ENCODE measurements around the gene ZNF597.

DNA sequence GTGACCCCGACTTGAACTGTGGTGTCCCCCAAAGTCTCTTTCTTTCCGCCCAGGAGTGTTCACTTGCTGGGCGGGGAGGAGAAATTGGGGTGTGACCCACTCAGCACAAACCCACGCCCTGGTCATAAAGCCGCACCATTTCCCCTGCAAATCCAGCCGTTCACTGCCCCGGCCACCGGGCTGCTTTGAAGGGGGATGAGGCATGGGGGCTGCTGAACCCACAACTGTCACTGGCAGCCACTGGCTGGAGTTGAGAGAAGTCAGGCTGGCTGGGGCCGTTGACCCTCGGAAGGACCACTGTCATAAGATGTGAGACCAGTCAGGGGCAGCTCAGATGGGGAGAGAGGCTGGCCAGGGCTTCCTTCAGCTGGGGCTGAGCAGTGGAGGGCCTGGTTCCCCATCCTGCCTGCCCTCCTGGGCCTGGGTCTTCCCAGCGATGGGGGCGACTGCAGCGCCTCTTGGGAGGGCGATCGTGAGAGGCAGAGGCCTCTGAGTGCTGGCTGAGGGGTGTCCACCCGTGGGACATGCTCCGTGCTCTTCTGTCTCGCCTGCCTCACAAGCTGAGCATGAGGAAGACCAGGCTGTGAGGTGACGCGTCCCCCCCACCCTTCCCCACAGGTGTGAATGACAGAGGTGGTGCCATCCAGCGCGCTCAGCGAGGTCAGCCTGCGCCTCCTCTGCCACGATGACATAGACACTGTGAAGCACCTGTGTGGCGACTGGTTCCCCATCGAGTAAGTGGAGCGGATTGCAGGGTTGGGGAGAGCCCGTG lies 32.5 kb upstream of the ZNF597 start:
- TF ChIP-seq, protein P1, sequence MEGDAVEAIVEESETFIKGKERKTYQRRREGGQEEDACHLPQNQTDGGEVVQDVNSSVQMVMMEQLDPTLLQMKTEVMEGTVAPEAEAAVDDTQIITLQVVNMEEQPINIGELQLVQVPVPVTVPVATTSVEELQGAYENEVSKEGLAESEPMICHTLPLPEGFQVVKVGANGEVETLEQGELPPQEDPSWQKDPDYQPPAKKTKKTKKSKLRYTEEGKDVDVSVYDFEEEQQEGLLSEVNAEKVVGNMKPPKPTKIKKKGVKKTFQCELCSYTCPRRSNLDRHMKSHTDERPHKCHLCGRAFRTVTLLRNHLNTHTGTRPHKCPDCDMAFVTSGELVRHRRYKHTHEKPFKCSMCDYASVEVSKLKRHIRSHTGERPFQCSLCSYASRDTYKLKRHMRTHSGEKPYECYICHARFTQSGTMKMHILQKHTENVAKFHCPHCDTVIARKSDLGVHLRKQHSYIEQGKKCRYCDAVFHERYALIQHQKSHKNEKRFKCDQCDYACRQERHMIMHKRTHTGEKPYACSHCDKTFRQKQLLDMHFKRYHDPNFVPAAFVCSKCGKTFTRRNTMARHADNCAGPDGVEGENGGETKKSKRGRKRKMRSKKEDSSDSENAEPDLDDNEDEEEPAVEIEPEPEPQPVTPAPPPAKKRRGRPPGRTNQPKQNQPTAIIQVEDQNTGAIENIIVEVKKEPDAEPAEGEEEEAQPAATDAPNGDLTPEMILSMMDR (IDR thresholded peaks at IDR 0.05 in 8 of 11, conservative IDR thresholded peaks at IDR 0.05 in 3 of 11): no peak
- TF ChIP-seq POLR2A (IDR thresholded peaks at IDR 0.05): no peak
